AG09309 (cell line): ENCODE measurements around the gene CLDN10.

Experiments
- DNase-seq: peaks from one replicate; pipeline ENCODE4 v3.0.0-alpha.2; 2010; ENCODE audit warnings: low read depth
- H3K4me3 ChIP-seq: 2 replicates; pipeline ENCODE4 v1.5.1; 2011; ENCODE audit warnings: mild to moderate bottlenecking, low read depth, low read length, moderate library complexity; ENCODE audit not compliant: control insufficient read depth
- TF ChIP-seq, protein P1 (sequence below): IDR thresholded peaks from 2 replicates; pipeline ENCODE4 v1.5.1; 2011; ENCODE audit warnings: mild to moderate bottlenecking, low read depth, low read length, inconsistent platforms; ENCODE audit not compliant: insufficient read depth, control insufficient read depth; ENCODE audit errors: missing control alignments

The CLDN10 gene

DNA sequence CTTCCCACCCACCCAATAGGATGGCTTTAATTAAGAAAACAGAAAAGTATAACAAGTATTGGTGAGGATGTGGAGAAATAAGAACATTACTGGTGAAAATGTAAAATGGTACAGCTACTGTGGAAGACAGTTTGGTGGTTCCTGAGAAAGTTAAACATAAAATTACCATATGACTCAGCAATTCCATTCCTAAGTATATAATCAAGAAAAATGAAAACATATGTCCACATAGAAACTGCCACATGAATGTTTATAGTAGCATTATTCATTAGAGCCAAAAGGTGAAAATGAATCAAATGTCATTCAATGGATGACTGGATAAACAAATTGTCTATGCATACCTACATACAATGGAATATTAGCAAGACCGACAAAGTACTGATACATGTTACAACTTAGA is 75.1 kb downstream of the CLDN10 start:
- DNase-seq: peak; percentile 21
- TF ChIP-seq, protein P1, sequence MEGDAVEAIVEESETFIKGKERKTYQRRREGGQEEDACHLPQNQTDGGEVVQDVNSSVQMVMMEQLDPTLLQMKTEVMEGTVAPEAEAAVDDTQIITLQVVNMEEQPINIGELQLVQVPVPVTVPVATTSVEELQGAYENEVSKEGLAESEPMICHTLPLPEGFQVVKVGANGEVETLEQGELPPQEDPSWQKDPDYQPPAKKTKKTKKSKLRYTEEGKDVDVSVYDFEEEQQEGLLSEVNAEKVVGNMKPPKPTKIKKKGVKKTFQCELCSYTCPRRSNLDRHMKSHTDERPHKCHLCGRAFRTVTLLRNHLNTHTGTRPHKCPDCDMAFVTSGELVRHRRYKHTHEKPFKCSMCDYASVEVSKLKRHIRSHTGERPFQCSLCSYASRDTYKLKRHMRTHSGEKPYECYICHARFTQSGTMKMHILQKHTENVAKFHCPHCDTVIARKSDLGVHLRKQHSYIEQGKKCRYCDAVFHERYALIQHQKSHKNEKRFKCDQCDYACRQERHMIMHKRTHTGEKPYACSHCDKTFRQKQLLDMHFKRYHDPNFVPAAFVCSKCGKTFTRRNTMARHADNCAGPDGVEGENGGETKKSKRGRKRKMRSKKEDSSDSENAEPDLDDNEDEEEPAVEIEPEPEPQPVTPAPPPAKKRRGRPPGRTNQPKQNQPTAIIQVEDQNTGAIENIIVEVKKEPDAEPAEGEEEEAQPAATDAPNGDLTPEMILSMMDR: no peak
- no peak overlapping the region for H3K4me3 ChIP-seq

- DNase-seq: no peak
- no peak overlapping the region for H3K4me3 ChIP-seq
- TF ChIP-seq, protein P1: no peak
These were observed 76.0 kb downstream of the CLDN10 start for GRCh38 chr13:95628488-95628887.

GRCh38 chr13:95629071-95629470 is 76.6 kb downstream of the CLDN10 start:
- TF ChIP-seq, protein P1: no peak
- DNase-seq: no peak
- no peak overlapping the region for H3K4me3 ChIP-seq
